NCI-H2196 treated with DMSO at 0.1 percent for 48 hours (cell line): Measurements from ENCODE around the gene CMTM7.

Source experiments
- DNase-seq: peaks from one replicate; lab custom pipeline; 2025; ENCODE audit not compliant: unreplicated experiment; lab: John Stamatoyannopoulos, UW

The CMTM7 gene

GRCh38 chr3:32413845-32414521, 22.3 kb downstream of the CMTM7 start:
- no peak for DNase-seq

GRCh38 chr3:32414522-32415202, 23.0 kb downstream of the CMTM7 start:
- DNase-seq: no peak

- DNase-seq: no peak
Measured at GRCh38 chr3:32419742-32420125, 28.1 kb downstream of the CMTM7 start.

GRCh38 chr3:32420126-32421038, 28.7 kb downstream of the CMTM7 start:
- DNase-seq: no peak

- DNase-seq: no peak
Measured at GRCh38 chr3:32421185-32421584, 29.5 kb downstream of the CMTM7 start.

- no peak for DNase-seq
Measured at GRCh38 chr3:32421991-32422859, 30.6 kb downstream of the CMTM7 start.

GRCh38 chr3:32422943-32423342, 31.3 kb downstream of the CMTM7 start:
- DNase-seq: no peak

GRCh38 chr3:32423534-32423933, 31.9 kb downstream of the CMTM7 start:
- no peak for DNase-seq

GRCh38 chr3:32423956-32424557, 32.4 kb downstream of the CMTM7 start:
- DNase-seq: no peak

GRCh38 chr3:32424581-32425250, 33.1 kb downstream of the CMTM7 start:
- DNase-seq: no peak

GRCh38 chr3:32428092-32429068, 36.7 kb downstream of the CMTM7 start:
- DNase-seq: no peak

- DNase-seq: no peak
Measured at GRCh38 chr3:32430900-32431299, 39.2 kb downstream of the CMTM7 start.

GRCh38 chr3:32431481-32431880, 39.8 kb downstream of the CMTM7 start:
- DNase-seq: no peak

- DNase-seq: no peak
Measured at GRCh38 chr3:32432045-32432710, 40.5 kb downstream of the CMTM7 start.

GRCh38 chr3:32432711-32433530, 41.3 kb downstream of the CMTM7 start:
- no peak for DNase-seq

- DNase-seq: no peak
Measured at GRCh38 chr3:32434206-32434605, 42.6 kb downstream of the CMTM7 start.
